ENCODE measurements around the gene DHX30.

The DHX30 gene

GRCh38 chr3:47852604-47853602 is 50.0 kb downstream of the DHX30 start:
- no peak for DNase-seq (ENCODE audit: low read depth in 3 of 3)

- no peak for DNase-seq (ENCODE audit: low read depth in 3 of 3)
Observed at GRCh38 chr3:47854267-47854666, 51.3 kb downstream of the DHX30 start.

GRCh38 chr3:47854720-47855455 is 52.0 kb downstream of the DHX30 start:
- no peak for DNase-seq (ENCODE audit: low read depth in 3 of 3)

- DNase-seq (ENCODE audit: low read depth in 3 of 3): no peak
Observed at GRCh38 chr3:47855461-47856383, 52.8 kb downstream of the DHX30 start.

- DNase-seq (ENCODE audit: low read depth in 3 of 3): no peak
Observed at GRCh38 chr3:47856669-47857068, 53.7 kb downstream of the DHX30 start.

- DNase-seq (ENCODE audit: low read depth in 3 of 3): no peak
Observed at GRCh38 chr3:47857151-47857550, 54.2 kb downstream of the DHX30 start.

GRCh38 chr3:47859956-47860605 is 57.1 kb downstream of the DHX30 start:
- DNase-seq (ENCODE audit: low read depth in 3 of 3): no peak

- DNase-seq (ENCODE audit: low read depth in 3 of 3): no peak
Observed at GRCh38 chr3:47863391-47864128, 60.6 kb downstream of the DHX30 start.

- no peak for DNase-seq (ENCODE audit: low read depth in 3 of 3)
Observed at GRCh38 chr3:47865192-47865591, 62.3 kb downstream of the DHX30 start.

- DNase-seq (ENCODE audit: low read depth in 3 of 3): no peak
Observed at GRCh38 chr3:47867451-47868044, 64.6 kb downstream of the DHX30 start.

GRCh38 chr3:47868306-47868705 is 65.4 kb downstream of the DHX30 start:
- no peak for DNase-seq (ENCODE audit: low read depth in 3 of 3)

GRCh38 chr3:47870156-47870555 is 67.2 kb downstream of the DHX30 start:
- no peak for DNase-seq (ENCODE audit: low read depth in 3 of 3)

- no peak for DNase-seq (ENCODE audit: low read depth in 3 of 3)
Observed at GRCh38 chr3:47870702-47871260, 67.8 kb downstream of the DHX30 start.

- no peak for DNase-seq (ENCODE audit: low read depth in 3 of 3)
Observed at GRCh38 chr3:47871389-47871788, 68.5 kb downstream of the DHX30 start.

GRCh38 chr3:47872916-47873315 is 70.0 kb downstream of the DHX30 start:
- DNase-seq (ENCODE audit: low read depth in 3 of 3): no peak

- DNase-seq (ENCODE audit: low read depth in 3 of 3): no peak
Observed at GRCh38 chr3:47874438-47874837, 71.5 kb downstream of the DHX30 start.

- DNase-seq (ENCODE audit: low read depth in 3 of 3): no peak
Observed at GRCh38 chr3:47874913-47875312, 72.0 kb downstream of the DHX30 start.

- DNase-seq (ENCODE audit: low read depth in 3 of 3): no peak
Observed at GRCh38 chr3:47877290-47877689, 74.4 kb downstream of the DHX30 start.

- no peak for DNase-seq (ENCODE audit: low read depth in 3 of 3)
Observed at GRCh38 chr3:47877719-47878118, 74.8 kb downstream of the DHX30 start.

GRCh38 chr3:47882338-47882737 is 79.4 kb downstream of the DHX30 start:
- DNase-seq (ENCODE audit: low read depth in 3 of 3): no peak

Measured in stimulated activated CD4-positive, alpha-beta T cell treated with anti-CD3 and anti-CD28 coated beads, TNF-alpha, amount 100 ng/mL, for 24 hours (primary cell).